Measurements from ENCODE around the gene TRAPPC3. TPM values are rescaled to one million over a fixed set of nuclear protein-coding genes. Genes with fewer than 3 reads are reported as not detected.

TRAPPC3 gene
- total RNA-seq, 1 experiment from 2014 or later: 52.7 TPM

DNA sequence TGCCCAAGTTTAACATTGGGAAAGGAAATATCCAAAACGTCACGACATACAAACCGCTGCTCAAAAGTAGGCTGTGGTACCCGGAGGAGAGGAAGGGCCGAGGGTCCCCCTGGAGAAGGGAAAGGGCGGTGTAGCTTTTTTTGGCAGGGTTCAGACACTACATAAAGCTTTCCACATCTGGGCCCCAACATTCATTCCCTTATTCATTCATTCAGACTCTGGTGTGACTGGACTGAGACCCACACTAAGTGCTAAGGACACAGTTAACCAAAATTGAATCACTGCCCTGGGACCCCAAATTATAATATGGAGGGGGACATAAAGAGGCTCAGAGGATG lies 14.0 kb downstream of the TRAPPC3 start:
- DNase-seq: no peak
- Mint-ChIP-seq H3K27me3 (ENCODE audit: low read depth) (no peaks in the 10 kb centered on the region; the same call in 1 of the 2 replicates), H3K9me3 (no peaks in the 10 kb centered on the region), H3K4me1 (peaks cover 6 to 12% of the 10 kb centered on the region in 2 experiments), H3K27ac (0 out of 7 replicates have a peak overlapping the region, but pooled peaks of 1 of the 3 experiments have one; percentile 16), H3K4me3 (no peak overlapping the region), H3K36me3 (ENCODE audit: insufficient read depth in 1 of 3, low read depth in 3 of 3) (peaks cover 6 to 34% (median 17%) of the 10 kb centered on the region in 3 experiments; a peak in 6 of 7 replicates)
- no peak overlapping the region for H3K9ac ChIP-seq (ENCODE audit: extremely low read depth, insufficient read length, low read length)
- H3K56ac ChIP-seq (ENCODE audit: insufficient read length, low read depth, low read length): no peak overlapping the region
- no peak overlapping the region for H3K18ac ChIP-seq (ENCODE audit: insufficient read length, low read depth, low read length)
- no peaks in the 10 kb centered on the region for H3K79me2 ChIP-seq (ENCODE audit: insufficient read depth, low read length)
- no peak overlapping the region for H3K14ac ChIP-seq (ENCODE audit: insufficient read depth, low read length)
- no peak overlapping the region for H3K27ac ChIP-seq (ENCODE audit: insufficient read length, low read depth, low read length)
- H4K8ac ChIP-seq (replicated peaks; ENCODE audit: insufficient read length, low read depth, low read length): no peak overlapping the region
- H3K79me1 ChIP-seq (ENCODE audit: insufficient read depth, low read depth, low read length, poor library complexity, severe bottlenecking): no peaks in the 10 kb centered on the region
- H4K91ac ChIP-seq (ENCODE audit: insufficient read length, low read depth, low read length): no peak overlapping the region
- no peaks in the 10 kb centered on the region for H3K23me2 ChIP-seq (ENCODE audit: insufficient read length, low read depth, low read length, poor library complexity, severe bottlenecking)
- no peak overlapping the region for H3K4me2 ChIP-seq (ENCODE audit: insufficient read depth, insufficient read length, low read length)
- no peak overlapping the region for H2BK15ac ChIP-seq (ENCODE audit: low read depth, low read length)
- H2AK5ac ChIP-seq (ENCODE audit: insufficient read length, low read length): no peak overlapping the region
- H3K4ac ChIP-seq (ENCODE audit: low read depth, low read length): no peak overlapping the region
- H3K27me3 ChIP-seq (ENCODE audit: insufficient read depth, low read length): no peaks in the 10 kb centered on the region
- H2AFZ ChIP-seq (ENCODE audit: low read length): no peak overlapping the region
- no peaks in the 10 kb centered on the region for H4K20me1 ChIP-seq (ENCODE audit: control insufficient read depth, insufficient read depth, insufficient read length)
- H3T11ph ChIP-seq (ENCODE audit: low read length): no peak overlapping the region
- H3K4me1 ChIP-seq (ENCODE audit: insufficient read depth, low read length): 0 out of 2 replicates have a peak, but pooled peaks cover 2% of the 10 kb centered on the region
- no peak overlapping the region for H2BK5ac ChIP-seq (ENCODE audit: insufficient read length, low read length)
- H4K5ac ChIP-seq (ENCODE audit: insufficient read length, low read depth, low read length): no peak overlapping the region
- TF ChIP-seq, protein P1, sequence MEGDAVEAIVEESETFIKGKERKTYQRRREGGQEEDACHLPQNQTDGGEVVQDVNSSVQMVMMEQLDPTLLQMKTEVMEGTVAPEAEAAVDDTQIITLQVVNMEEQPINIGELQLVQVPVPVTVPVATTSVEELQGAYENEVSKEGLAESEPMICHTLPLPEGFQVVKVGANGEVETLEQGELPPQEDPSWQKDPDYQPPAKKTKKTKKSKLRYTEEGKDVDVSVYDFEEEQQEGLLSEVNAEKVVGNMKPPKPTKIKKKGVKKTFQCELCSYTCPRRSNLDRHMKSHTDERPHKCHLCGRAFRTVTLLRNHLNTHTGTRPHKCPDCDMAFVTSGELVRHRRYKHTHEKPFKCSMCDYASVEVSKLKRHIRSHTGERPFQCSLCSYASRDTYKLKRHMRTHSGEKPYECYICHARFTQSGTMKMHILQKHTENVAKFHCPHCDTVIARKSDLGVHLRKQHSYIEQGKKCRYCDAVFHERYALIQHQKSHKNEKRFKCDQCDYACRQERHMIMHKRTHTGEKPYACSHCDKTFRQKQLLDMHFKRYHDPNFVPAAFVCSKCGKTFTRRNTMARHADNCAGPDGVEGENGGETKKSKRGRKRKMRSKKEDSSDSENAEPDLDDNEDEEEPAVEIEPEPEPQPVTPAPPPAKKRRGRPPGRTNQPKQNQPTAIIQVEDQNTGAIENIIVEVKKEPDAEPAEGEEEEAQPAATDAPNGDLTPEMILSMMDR (conservative IDR thresholded peaks at IDR 0.05): no peak
- no peak overlapping the region for H2BK12ac ChIP-seq (ENCODE audit: insufficient read length, low read depth, low read length)
- no peak overlapping the region for H2BK20ac ChIP-seq (ENCODE audit: low read depth, low read length, poor library complexity, severe bottlenecking)
- no CpG with 5 or more reads among the region's 6 CpGs for WGBS (ENCODE audit: extremely low coverage, insufficient read length, low lambda C conversion rate)
- no peak overlapping the region for H2BK120ac ChIP-seq (ENCODE audit: low read depth, low read length, poor library complexity, severe bottlenecking)
- H3K9me3 ChIP-seq (ENCODE audit: control insufficient read depth, low read depth, low read length): no peaks in the 10 kb centered on the region
- H3K23ac ChIP-seq (ENCODE audit: insufficient read length, low read depth, low read length): no peak overlapping the region
